ENCODE results near the gene ZRANB3.
"Not testable (repeated sequence)": the region's sequence is repeated elsewhere in the genome, so short reads cannot be mapped to it uniquely, and the experiment has no call there.

Gene ZRANB3

GRCh38 chr2:135327146-135327545 is 203.9 kb downstream of the ZRANB3 start:
- no peak for DNase-seq (ENCODE audit: low read depth in 2 of 2)

- no peak for DNase-seq (ENCODE audit: low read depth in 2 of 2)
These were observed 210.3 kb downstream of the ZRANB3 start for GRCh38 chr2:135320465-135321355.

GRCh38 chr2:135318808-135319207 is 212.2 kb downstream of the ZRANB3 start:
- DNase-seq (ENCODE audit: low read depth in 2 of 2) = no peak

GRCh38 chr2:135317375-135317774 is 213.6 kb downstream of the ZRANB3 start:
- DNase-seq (ENCODE audit: low read depth in 2 of 2) = no peak

GRCh38 chr2:135311962-135312361 is 219.1 kb downstream of the ZRANB3 start:
- DNase-seq (ENCODE audit: low read depth in 2 of 2) = no peak

- no peak for DNase-seq (ENCODE audit: low read depth in 2 of 2)
These were observed 219.8 kb downstream of the ZRANB3 start for GRCh38 chr2:135311268-135311667.

- DNase-seq (ENCODE audit: low read depth in 2 of 2) = no peak
These were observed 226.3 kb downstream of the ZRANB3 start for GRCh38 chr2:135304694-135305093.

GRCh38 chr2:135299658-135300244 is 231.3 kb downstream of the ZRANB3 start:
- no peak for DNase-seq (ENCODE audit: low read depth in 2 of 2)

GRCh38 chr2:135299165-135299564 is 231.9 kb downstream of the ZRANB3 start:
- DNase-seq (ENCODE audit: low read depth in 2 of 2) = no peak

GRCh38 chr2:135287121-135287520 is 243.9 kb downstream of the ZRANB3 start:
- not testable (repeated sequence) for DNase-seq (ENCODE audit: low read depth in 2 of 2)

GRCh38 chr2:135285391-135285790 is 245.6 kb downstream of the ZRANB3 start:
- DNase-seq (ENCODE audit: low read depth in 2 of 2) = no peak

GRCh38 chr2:135281379-135281778 is 249.6 kb downstream of the ZRANB3 start:
- no peak for DNase-seq (ENCODE audit: low read depth in 2 of 2)

- no peak for DNase-seq (ENCODE audit: low read depth in 2 of 2)
These were observed 251.8 kb downstream of the ZRANB3 start for GRCh38 chr2:135279209-135279608.

GRCh38 chr2:135276525-135276924 is 254.5 kb downstream of the ZRANB3 start:
- DNase-seq (ENCODE audit: low read depth in 2 of 2) = no peak

- DNase-seq (ENCODE audit: low read depth in 2 of 2) = no peak
These were observed 260.0 kb downstream of the ZRANB3 start for GRCh38 chr2:135271006-135271405.

GRCh38 chr2:135265960-135266490 is 265.0 kb downstream of the ZRANB3 start:
- no peak for DNase-seq (ENCODE audit: low read depth in 2 of 2)

GRCh38 chr2:135259123-135259522 is 271.9 kb downstream of the ZRANB3 start:
- no peak for DNase-seq (ENCODE audit: low read depth in 2 of 2)

- no peak for DNase-seq (ENCODE audit: low read depth in 2 of 2)
These were observed 272.8 kb downstream of the ZRANB3 start for GRCh38 chr2:135258193-135258592.

GRCh38 chr2:135257383-135258090 is 273.5 kb downstream of the ZRANB3 start:
- no peak for DNase-seq (ENCODE audit: low read depth in 2 of 2)

GRCh38 chr2:135256531-135257260 is 274.3 kb downstream of the ZRANB3 start:
- no peak for DNase-seq (ENCODE audit: low read depth in 2 of 2)

GRCh38 chr2:135255208-135255607 is 275.8 kb downstream of the ZRANB3 start:
- no peak for DNase-seq (ENCODE audit: low read depth in 2 of 2)
